ENCODE results near the gene EPB41L1. TPM values are rescaled to one million over a fixed set of nuclear protein-coding genes. Genes with fewer than 3 reads are reported as not detected.

Gene EPB41L1
- polyA plus RNA-seq, 3 donors: 0.05 TPM; not detected in 2

GRCh38 chr20:36118371-36118770 lies 36.2 kb upstream of the EPB41L1 start:
- no peak overlapping the region for H3K9ac ChIP-seq (ENCODE audit: insufficient read depth, low read length, poor library complexity, severe bottlenecking)
- no peak overlapping the region for H3K4me2 ChIP-seq (replicated peaks; ENCODE audit: extremely low read depth, low read length, poor library complexity, severe bottlenecking)
- DNase-seq: no peak
- Mint-ChIP-seq H3K9me3 (peaks cover 0 to 4% (median 0%) of the 10 kb centered on the region in 7 donors), H3K4me1 (peaks cover 30% of the 10 kb centered on the region), H3K27me3 (ENCODE audit: low read depth in 3 of 3) (peaks cover 0 to 11% (median 5%) of the 10 kb centered on the region in 3 donors), H3K27ac (no peak overlapping the region), H3K36me3 (no peaks in the 10 kb centered on the region), H3K4me3 (no peak overlapping the region)
- no peaks in the 10 kb centered on the region for H3K27me3 ChIP-seq (ENCODE audit: control insufficient read depth in 2 of 2, insufficient read depth in 2 of 2, low read length in 2 of 2)
- H3K4me3 ChIP-seq (replicated peaks in 1 of 3; ENCODE audit: low read depth in 2 of 3, low read length in 3 of 3): no peak overlapping the region
- WGBS (ENCODE audit: insufficient coverage): no CpG with 5 or more reads among the region's 2 CpGs
- no peaks in the 10 kb centered on the region for H3K36me3 ChIP-seq (replicated peaks in 1 of 2; ENCODE audit: control insufficient read depth in 1 of 2, insufficient read depth in 2 of 2, low read length in 2 of 2)
- no peak overlapping the region for H3K27ac ChIP-seq (ENCODE audit: low read depth in 1 of 2, low read length in 2 of 2)
- no peaks in the 10 kb centered on the region for H4K20me1 ChIP-seq (ENCODE audit: insufficient read depth, low read length)
- no peaks in the 10 kb centered on the region for H3K79me2 ChIP-seq (ENCODE audit: insufficient read depth, low read length)
- no peaks in the 10 kb centered on the region for H3K9me3 ChIP-seq (replicated peaks in 1 of 2; ENCODE audit: control insufficient read depth in 1 of 2, insufficient read depth in 1 of 2, low read length in 2 of 2)
- intact Hi-C loops (cut with micrococcal nuclease): no loop called here
- TF ChIP-seq CTCF (IDR thresholded peaks at IDR 0.05): no peak
- no peak overlapping the region for H2AFZ ChIP-seq (ENCODE audit: insufficient read depth, low read depth, low read length, poor library complexity, severe bottlenecking)
- peaks cover 19 to 24% of the 10 kb centered on the region in 2 donors for H3K4me1 ChIP-seq (ENCODE audit: control insufficient read depth in 1 of 2, insufficient read depth in 2 of 2, low read length in 2 of 2)

GRCh38 chr20:36119537-36119936 lies 35.0 kb upstream of the EPB41L1 start:
- Histone ChIP-seq H3K4me1 (ENCODE audit: control insufficient read depth in 1 of 2, insufficient read depth in 2 of 2, low read length in 2 of 2) (peaks cover 7 to 13% of the 10 kb centered on the region in 2 donors), H3K36me3 (replicated peaks in 1 of 2; ENCODE audit: control insufficient read depth in 1 of 2, insufficient read depth in 2 of 2, low read length in 2 of 2) (no peaks in the 10 kb centered on the region), H3K4me2 (replicated peaks; ENCODE audit: extremely low read depth, low read length, poor library complexity, severe bottlenecking) (no peak overlapping the region), H3K4me3 (replicated peaks in 1 of 3; ENCODE audit: low read depth in 2 of 3, low read length in 3 of 3) (no peak overlapping the region), H3K9ac (ENCODE audit: insufficient read depth, low read length, poor library complexity, severe bottlenecking) (no peak overlapping the region), H3K9me3 (replicated peaks in 1 of 2; ENCODE audit: control insufficient read depth in 1 of 2, insufficient read depth in 1 of 2, low read length in 2 of 2) (no peaks in the 10 kb centered on the region), H2AFZ (ENCODE audit: insufficient read depth, low read depth, low read length, poor library complexity, severe bottlenecking) (no peak overlapping the region), H3K79me2 (ENCODE audit: insufficient read depth, low read length) (no peaks in the 10 kb centered on the region), H3K27me3 (ENCODE audit: control insufficient read depth in 2 of 2, insufficient read depth in 2 of 2, low read length in 2 of 2) (no peaks in the 10 kb centered on the region), H4K20me1 (ENCODE audit: insufficient read depth, low read length) (no peaks in the 10 kb centered on the region), H3K27ac (ENCODE audit: low read depth in 1 of 2, low read length in 2 of 2) (no peak overlapping the region)
- no peak for DNase-seq
- intact Hi-C loops (cut with micrococcal nuclease): no loop called here
- Mint-ChIP-seq H3K4me3 (no peak overlapping the region), H3K27ac (no peak overlapping the region), H3K9me3 (peaks cover 0 to 4% (median 0%) of the 10 kb centered on the region in 7 donors), H3K4me1 (peaks cover 18% of the 10 kb centered on the region), H3K36me3 (no peaks in the 10 kb centered on the region), H3K27me3 (ENCODE audit: low read depth in 3 of 3) (peaks cover 0 to 11% (median 5%) of the 10 kb centered on the region in 3 donors)
- WGBS (ENCODE audit: insufficient coverage): 60% methylated on average over 6 of the region's 6 CpGs
- no peak for TF ChIP-seq CTCF (IDR thresholded peaks at IDR 0.05)

Data from CD14-positive monocyte (primary cell).